Measurements from ENCODE around the gene PHETA2. TPM values are rescaled to one million over a fixed set of nuclear protein-coding genes. Genes with fewer than 3 reads are reported as not detected.
"Not testable (repeated sequence)": the region's sequence is repeated elsewhere in the genome, so short reads cannot be mapped to it uniquely, and the experiment has no call there.

The PHETA2 gene
- total and polyA plus RNA-seq, 12 donors = 2.3 to 7.0 (median 3.4) TPM

DNA sequence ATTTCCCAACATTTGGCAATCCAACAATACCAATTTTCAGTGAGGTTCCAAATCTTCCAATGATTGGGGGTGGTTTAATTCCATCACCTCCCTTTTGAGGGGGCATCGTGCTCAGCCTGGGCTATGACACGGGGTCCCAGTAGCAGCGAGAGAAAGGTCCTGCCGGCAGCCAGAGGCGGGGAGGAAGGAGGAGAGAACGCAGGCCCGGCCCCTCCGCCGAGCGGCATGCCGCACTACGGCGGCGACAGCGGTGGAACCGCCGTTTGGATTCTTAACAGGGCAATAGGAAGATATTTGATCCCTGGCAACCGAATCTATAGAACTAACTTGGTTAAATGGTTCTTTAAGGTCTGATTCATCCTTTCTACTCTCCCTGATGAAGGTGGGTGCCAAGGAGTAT lies 34.8 kb downstream of the PHETA2 start:
- TF ChIP-seq, protein P1, sequence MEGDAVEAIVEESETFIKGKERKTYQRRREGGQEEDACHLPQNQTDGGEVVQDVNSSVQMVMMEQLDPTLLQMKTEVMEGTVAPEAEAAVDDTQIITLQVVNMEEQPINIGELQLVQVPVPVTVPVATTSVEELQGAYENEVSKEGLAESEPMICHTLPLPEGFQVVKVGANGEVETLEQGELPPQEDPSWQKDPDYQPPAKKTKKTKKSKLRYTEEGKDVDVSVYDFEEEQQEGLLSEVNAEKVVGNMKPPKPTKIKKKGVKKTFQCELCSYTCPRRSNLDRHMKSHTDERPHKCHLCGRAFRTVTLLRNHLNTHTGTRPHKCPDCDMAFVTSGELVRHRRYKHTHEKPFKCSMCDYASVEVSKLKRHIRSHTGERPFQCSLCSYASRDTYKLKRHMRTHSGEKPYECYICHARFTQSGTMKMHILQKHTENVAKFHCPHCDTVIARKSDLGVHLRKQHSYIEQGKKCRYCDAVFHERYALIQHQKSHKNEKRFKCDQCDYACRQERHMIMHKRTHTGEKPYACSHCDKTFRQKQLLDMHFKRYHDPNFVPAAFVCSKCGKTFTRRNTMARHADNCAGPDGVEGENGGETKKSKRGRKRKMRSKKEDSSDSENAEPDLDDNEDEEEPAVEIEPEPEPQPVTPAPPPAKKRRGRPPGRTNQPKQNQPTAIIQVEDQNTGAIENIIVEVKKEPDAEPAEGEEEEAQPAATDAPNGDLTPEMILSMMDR (IDR thresholded peaks at IDR 0.05) = no peak
- 71 to 75% methylated on average over 18 of the region's 18 CpGs for WGBS, 2 donors
- no peak for ATAC-seq
- Histone ChIP-seq H3K27me3 (no peaks in the 10 kb centered on the region), H3K27ac (no peak overlapping the region), H3K9me3 (peaks cover 0 to 20% (median 11%) of the 10 kb centered on the region in 11 donors), H3K4me3 (no peak overlapping the region), H3K36me3 (peaks cover 0 to 10% (median 0%) of the 10 kb centered on the region in 9 donors), H3K4me1 (no peaks in the 10 kb centered on the region)
- no peak for DNase-seq
- intact Hi-C loops (cut with DNase I) = no loop called here

DNA sequence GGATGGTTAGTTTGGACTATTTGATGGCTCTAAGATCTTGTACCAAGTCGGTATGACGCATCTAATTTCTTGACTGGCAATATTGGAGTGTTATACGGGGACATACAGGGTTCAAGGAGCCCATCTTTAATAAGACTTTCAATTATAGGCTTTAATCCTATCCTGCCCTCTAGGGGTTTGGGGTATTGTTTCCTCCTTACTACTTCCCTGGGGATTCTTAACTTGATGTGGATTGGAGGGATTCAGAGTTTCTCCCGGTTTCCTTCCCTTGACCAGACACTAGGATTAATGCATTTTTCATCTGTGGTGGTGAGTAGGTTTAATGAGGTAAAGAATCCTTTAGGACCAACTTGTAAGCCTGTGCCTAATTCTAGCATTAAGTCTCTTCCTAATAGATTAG lies 37.8 kb downstream of the PHETA2 start:
- peaks cover 0 to 8% (median 0%) of the 10 kb centered on the region in 9 donors for H3K36me3 ChIP-seq
- WGBS, 2 donors = 50 to 52% methylated on average over 4 of the region's 4 CpGs
- H3K9me3 ChIP-seq = peaks cover 0 to 23% (median 13%) of the 10 kb centered on the region in 11 donors
- intact Hi-C loops (cut with DNase I) = loop anchor here in 4 of 10 donors (5.0 to 10.0 kb wide), 2 partner anchors 144 to 147 kb away; partner anchors contain the start of gene SEPTIN3 (in 4 of the 4)
- TF ChIP-seq, protein P1 (IDR thresholded peaks at IDR 0.05) = no peak
- H3K27ac ChIP-seq = no peak overlapping the region
- H3K4me1 ChIP-seq = no peaks in the 10 kb centered on the region
- no peak for ATAC-seq
- no peak for DNase-seq
- no peaks in the 10 kb centered on the region for H3K27me3 ChIP-seq
- no peak overlapping the region for H3K4me3 ChIP-seq

DNA sequence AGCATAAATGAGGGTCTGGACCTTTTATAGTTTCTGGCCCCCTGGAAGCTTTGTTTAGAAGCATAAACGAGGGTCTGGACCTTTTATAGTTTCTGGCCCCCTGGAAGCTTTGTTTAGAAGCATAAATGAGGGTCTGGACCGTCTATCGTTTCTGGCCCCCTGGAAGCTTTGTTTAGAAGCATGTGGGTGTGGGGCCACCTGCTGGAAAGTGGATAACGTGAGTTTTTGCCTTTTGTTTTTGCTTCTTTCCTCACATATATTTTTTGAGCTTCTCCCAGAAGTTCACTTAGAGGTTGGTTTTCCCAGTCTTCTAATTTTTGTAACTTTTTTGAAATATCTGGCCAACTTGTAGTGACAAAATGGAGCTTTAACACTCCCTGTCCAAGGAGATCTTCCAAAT lies 38.7 kb downstream of the PHETA2 start:
- TF ChIP-seq, protein P1 (IDR thresholded peaks at IDR 0.05) = peak in 5 of 9 donors; percentile 6 to 29 (median 22)
- intact Hi-C loops (cut with DNase I) = loop anchor here in 4 of 10 donors (5.0 to 10.0 kb wide), 2 partner anchors 145 to 148 kb away; partner anchors contain the start of gene SEPTIN3 (in 4 of the 4)
- H3K27ac ChIP-seq, H3K4me1 ChIP-seq, H3K27me3 ChIP-seq, ATAC-seq, H3K36me3 ChIP-seq, H3K4me3 ChIP-seq, DNase-seq: not testable (repeated sequence)
- H3K9me3 ChIP-seq = peaks cover 0 to 23% (median 13%) of the 10 kb centered on the region in 11 donors
- 20 to 21% methylated on average over 4 of the region's 4 CpGs for whole genome bisulfite sequencing, 2 donors

DNA sequence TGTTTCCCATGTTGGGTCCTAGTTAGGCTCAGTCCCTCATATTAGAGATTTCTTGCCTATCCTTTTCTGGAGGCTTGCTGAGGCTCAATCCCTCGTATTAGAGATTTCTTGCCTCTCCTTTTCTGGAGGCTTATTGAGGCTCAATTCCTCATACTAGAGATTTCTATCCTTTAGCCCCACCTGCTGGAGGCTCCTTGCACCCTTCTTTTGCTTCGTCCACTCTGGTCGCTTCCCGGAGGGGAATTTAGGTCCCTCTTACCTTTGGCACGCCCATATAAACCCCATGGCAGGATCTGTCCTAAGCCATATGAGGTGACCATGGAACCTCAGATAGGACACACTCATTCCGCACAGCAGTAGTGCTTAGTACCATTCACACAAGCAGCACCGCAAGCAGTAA lies 40.7 kb downstream of the PHETA2 start:
- peaks cover 0 to 23% (median 13%) of the 10 kb centered on the region in 11 donors for H3K9me3 ChIP-seq
- intact Hi-C loops (cut with DNase I) = loop anchor here in 5 of 10 donors (5.0 to 10.0 kb wide), 2 partner anchors 147 to 150 kb away; partner anchors contain the start of gene SEPTIN3 (in 5 of the 5)
- no peaks in the 10 kb centered on the region for H3K4me1 ChIP-seq
- H3K4me3 ChIP-seq = no peak overlapping the region
- 91 to 98% methylated on average over 7 of the region's 7 CpGs for WGBS, 2 donors
- DNase-seq (no peak), ATAC-seq (no peak)
- no peaks in the 10 kb centered on the region for H3K27me3 ChIP-seq
- TF ChIP-seq, protein P1 (IDR thresholded peaks at IDR 0.05) = peak in 5 of 9 donors; percentile 20 to 41 (median 26)
- H3K27ac ChIP-seq = no peak overlapping the region
- H3K36me3 ChIP-seq = peaks cover 0 to 8% (median 0%) of the 10 kb centered on the region in 9 donors

DNA sequence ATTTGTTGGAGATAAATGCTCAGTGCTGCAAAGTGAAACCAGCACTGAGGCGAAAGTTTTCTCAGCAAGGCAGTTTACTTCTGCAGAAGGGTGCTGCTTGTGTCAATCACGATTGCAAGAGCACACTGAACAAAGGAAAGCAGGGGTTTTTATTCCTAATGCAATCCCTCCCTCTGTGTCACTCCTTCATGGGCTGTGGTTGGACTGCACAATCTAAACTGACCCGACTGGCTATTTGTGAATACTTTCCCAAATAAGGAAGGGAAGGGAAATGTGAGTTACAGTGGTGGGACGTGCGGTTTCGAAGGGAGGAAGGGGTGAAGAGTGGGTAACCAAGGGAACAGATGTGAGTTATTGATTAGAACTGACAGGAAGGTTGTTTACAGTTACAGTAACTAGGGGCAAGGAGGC lies 41.4 kb downstream of the PHETA2 start:
- H3K27me3 ChIP-seq, H3K4me3 ChIP-seq, H3K27ac ChIP-seq, DNase-seq, H3K36me3 ChIP-seq, ATAC-seq, H3K4me1 ChIP-seq: not testable (repeated sequence)
- H3K9me3 ChIP-seq = peaks cover 0 to 23% (median 13%) of the 10 kb centered on the region in 11 donors
- WGBS, 2 donors = 96 to 97% methylated on average over 6 of the region's 6 CpGs
- intact Hi-C loops (cut with DNase I) = loop anchor here in 2 of 10 donors (5.0 to 10.0 kb wide), 2 partner anchors 148 to 151 kb away; partner anchors contain the start of gene SEPTIN3 (in 2 of the 2)

All from heart right ventricle (tissue), 16 donors.